K562 (cell line): Measurements from ENCODE around the gene KBTBD2. TPM values are rescaled to one million over a fixed set of nuclear protein-coding genes. Genes with fewer than 3 reads are reported as not detected.
"Not testable (repeated sequence)": the region's sequence is repeated elsewhere in the genome, so short reads cannot be mapped to it uniquely, and the experiment has no call there.

Experiments used
- ATAC-seq: fragments of 200-7000 bp; cut with Tn5 transposase; 3 replicates; pipeline ENCODE4 v1.9.1; 2020; ENCODE audit warnings: moderate library complexity
- BruUV-seq: library from RNA; stranded (reverse); fragments of 400-500 nt; replicated peaks from 2 replicates; lab custom pipeline; 2021; lab: Mats Ljungman, UMichigan
- CTCF ChIA-PET: fragments of 300-600 bp; formaldehyde crosslinking; extraction: SDS; loops from one replicate; lab custom pipeline; 2021; ENCODE audit warnings: low intra/inter-chr PET ratio; lab: Yijun Ruan, JAX
- POLR2A ChIA-PET: fragments of 300-600, 350-650 bp; sonication (Branson Sonifier 250); formaldehyde crosslinking; extraction: SDS; loops from one replicate; lab custom pipeline; 2021; ENCODE audit warnings: antibody characterized with exemption, inconsistent platforms; lab: Yijun Ruan, JAX
- DNase-seq, 4 experiments: peaks; one replicate each; pipeline versions ENCODE4 v3.0.0 to v3.0.0-alpha.2; 2011 to 2018; ENCODE audit warnings: low spot score in 3 of 4, mixed read lengths in 3 of 4; ENCODE audit errors: extremely low read depth in 1 of 4
- FAIRE-seq: peaks from 2 replicates; lab custom pipeline; 2011; peaks lifted over from hg19 to GRCh38; lab: Jason Lieb, UNC
- H2AFZ ChIP-seq: 2 replicates; pipeline ENCODE4 v1.6.0; 2011; ENCODE audit warnings: low read depth, low read length, control low read depth, inconsistent platforms
- H3K27ac ChIP-seq: fragments of 200-600 bp; 3 replicates; pipeline ENCODE4 v1.8.0; 2011; ENCODE audit warnings: low read depth, mild to moderate bottlenecking, control low read depth, inconsistent platforms, low read length, moderate library complexity, mixed read lengths; ENCODE audit errors: extremely low read depth
- H3K27me3 ChIP-seq, 2 experiments: fragments of 300-600 bp in 1 of 2; 2 replicates in 1 of 2; 3 replicates in 1 of 2; pipeline versions ENCODE4 v1.6.0 to v1.8.0; 2011; ENCODE audit warnings: inconsistent platforms in 2 of 2, low read length in 2 of 2, mild to moderate bottlenecking in 1 of 2, mixed read lengths in 1 of 2, moderate library complexity in 1 of 2; ENCODE audit not compliant: control insufficient read depth in 2 of 2, insufficient read depth in 2 of 2
- H3K36me3 ChIP-seq: fragments of 300-600 bp; 3 replicates; pipeline ENCODE4 v1.8.0; 2011; ENCODE audit warnings: mild to moderate bottlenecking, low read length, inconsistent platforms; ENCODE audit not compliant: control insufficient read depth, insufficient read depth
- H3K4me1 ChIP-seq, 2 experiments: fragments of 200-600 bp in 1 of 2; replicated peaks in 1 of 2; 2 replicates in 1 of 2; 3 replicates in 1 of 2; pipeline versions ENCODE4 v1.5.1 to v1.8.0; 2011; ENCODE audit warnings: inconsistent platforms in 2 of 2, low read length in 2 of 2, mild to moderate bottlenecking in 1 of 2, mixed read lengths in 1 of 2, moderate library complexity in 1 of 2; ENCODE audit not compliant: control insufficient read depth in 2 of 2, insufficient read depth in 2 of 2
- H3K4me2 ChIP-seq: 2 replicates; pipeline ENCODE4 v1.6.1; 2011; ENCODE audit warnings: low read length, control low read depth, inconsistent platforms, mixed read lengths; ENCODE audit not compliant: insufficient read depth
- H3K4me3 ChIP-seq: fragments of 200-600 bp; sonication (generic), shearing (Covaris generic); 2 replicates; pipeline ENCODE4 v1.5.1; 2016; ENCODE audit warnings: control low read depth, inconsistent platforms
- H3K79me2 ChIP-seq: fragments of 200-600 bp; 3 replicates; pipeline ENCODE4 v1.8.0; 2011; ENCODE audit warnings: low read length, inconsistent platforms; ENCODE audit not compliant: control insufficient read depth, insufficient read depth
- H3K9ac ChIP-seq, 2 experiments: 2 replicates each; pipeline versions ENCODE4 v1.6.0 to v1.6.1; 2011; ENCODE audit warnings: low read depth in 2 of 2, low read length in 2 of 2, control low read depth in 1 of 2, inconsistent platforms in 1 of 2, mild to moderate bottlenecking in 1 of 2, mixed read lengths in 1 of 2; ENCODE audit not compliant: insufficient read depth in 1 of 2
- H3K9me1 ChIP-seq: one replicate; pipeline ENCODE4 v1.6.0; 2011; ENCODE audit warnings: inconsistent platforms, mild to moderate bottlenecking, low read length, moderate library complexity; ENCODE audit not compliant: control insufficient read depth, insufficient read depth
- H3K9me3 ChIP-seq: replicated peaks from 2 replicates; pipeline ENCODE4 v1.5.1; 2011; ENCODE audit warnings: low read depth, low read length, inconsistent platforms; ENCODE audit not compliant: control insufficient read depth, insufficient read depth
- H4K20me1 ChIP-seq: replicated peaks from 2 replicates; pipeline ENCODE4 v1.6.1; 2011; ENCODE audit warnings: low read length, inconsistent platforms, mixed read lengths; ENCODE audit not compliant: control insufficient read depth, insufficient read depth
- ZNF431 ChIP-seq: sonication (generic); formaldehyde crosslinking; IDR thresholded peaks from 2 replicates; pipeline ENCODE4 v1.8.0; 2022; ENCODE audit warnings: mild to moderate bottlenecking, missing genetic modification reagents
- WGBS: fragments of 100-300 bp; shearing (Covaris generic); methylation state at CpG from one replicate; pipeline ENCODE4 v1.1.6; 2016; ENCODE audit warnings: low coverage, mixed read lengths; ENCODE audit not compliant: insufficient coverage; ENCODE audit errors: missing lambda C conversion rate; 5-methylcytosine and 5-hydroxymethylcytosine counted together
- in situ Hi-C: fragments of 300-500 bp; cut with MboI; formaldehyde crosslinking; loops from 4 replicates; pipeline ENCODE4 v1.15.0; 2018; ENCODE audit warnings: inconsistent platforms, mixed read lengths
- intact Hi-C: fragments of 100-400 bp; cut with micrococcal nuclease; formaldehyde crosslinking; loops from 2 replicates; pipeline ENCODE4 v1.14.2; 2022
- polyA plus RNA-seq, 8 experiments: library from polyadenylated mRNA; depleted of rRNA in 4 of 8; stranded (reverse) in 5 of 8; unstranded in 3 of 8; fragments of >200 nt; fragmentation: Nextera tagmentation in 2 of 8; fragmentation: Illumina TruSeq in 1 of 8; extraction: Ambion mirVana in 2 of 8; extraction: Trizol in 1 of 8; gene quantifications; 2 replicates each; pipeline versions ENCODE4 v1.2.1 to v1.2.3, GENCODE V29; 2011 to 2014; ENCODE audit warnings: inconsistent platforms in 1 of 8, missing spikeins in 1 of 8
- total RNA-seq, 7 experiments: library from RNA; depleted of rRNA in 6 of 7; stranded (reverse); fragments of >200 nt in 6 of 7; fragmentation: Illumina TruSeq in 2 of 7; extraction: Trizol in 2 of 7; gene quantifications; 2 replicates each; pipeline versions ENCODE4 v1.2.1 to v1.2.3, GENCODE V29; 2011 to 2021; ENCODE audit warnings: low replicate concordance in 1 of 7

Gene KBTBD2
- total and polyA plus RNA-seq, 9 of the 15 experiments (the other 6 are each of a cell fraction or from before 2014, with no cell fraction given): 22.8 to 62.2 (median 30.8) TPM

- H4K20me1 ChIP-seq, FAIRE-seq, H3K9ac ChIP-seq, H3K27me3 ChIP-seq, H3K27ac ChIP-seq, H3K4me3 ChIP-seq, H3K4me2 ChIP-seq, intact Hi-C loops, H3K9me1 ChIP-seq, in situ Hi-C loops, H2AFZ ChIP-seq, CTCF ChIA-PET, H3K79me2 ChIP-seq, BruUV-seq, DNase-seq, ATAC-seq, H3K4me1 ChIP-seq, H3K9me3 ChIP-seq, H3K36me3 ChIP-seq: not testable (repeated sequence)
- WGBS: 13% methylated on average over 7 of the region's 9 CpGs
- POLR2A ChIA-PET: interaction anchor here (0.6 kb wide), 1 partner anchor 10 kb away, joined by 3 read pairs; no protein-coding TSS in a partner anchor
Observed at GRCh38 chr7:32855837-32856775, 35.5 kb downstream of the KBTBD2 start.

GRCh38 chr7:32850654-32851053, 40.9 kb downstream of the KBTBD2 start:
- BruUV-seq, FAIRE-seq, H2AFZ ChIP-seq, intact Hi-C loops, DNase-seq, H3K9me3 ChIP-seq, ATAC-seq, H3K4me2 ChIP-seq, H3K79me2 ChIP-seq, H4K20me1 ChIP-seq: not testable (repeated sequence)
- TF ChIP-seq ZNF431: peak; percentile 76
- TF ChIP-seq, all 486 proteins: peak for 1; not testable (repeated sequence) for 485
- H3K9me1 ChIP-seq, CTCF ChIA-PET, H3K27ac ChIP-seq, POLR2A ChIA-PET, H3K4me3 ChIP-seq, H3K36me3 ChIP-seq, in situ Hi-C loops, H3K4me1 ChIP-seq, H3K9ac ChIP-seq, H3K27me3 ChIP-seq: not testable (repeated sequence)
- 46% methylated on average over 3 of the region's 3 CpGs for WGBS
